B cell (primary cell): ENCODE results near the gene PIK3R2. TPM values are rescaled to one million over a fixed set of nuclear protein-coding genes. Genes with fewer than 3 reads are reported as not detected.

ENCODE experiments used
- ATAC-seq: fragments of 200-7000 bp; cut with Tn5 transposase; one replicate; pipeline ENCODE4 v1.10.0; 2021; ENCODE audit warnings: low read depth, mild to moderate bottlenecking, moderate number of reproducible peaks, moderate library complexity
- CTCF ChIA-PET: fragments of 350-600 bp; sonication (Branson Sonifier 250); formaldehyde crosslinking; loops from one replicate; lab custom pipeline; 2021; ENCODE audit warnings: antibody characterized with exemption, inconsistent platforms; lab: Charles Lee
- POLR2A ChIA-PET: fragments of 350-600 bp; sonication (Branson Sonifier 250); formaldehyde crosslinking; loops from one replicate; lab custom pipeline; 2021; ENCODE audit warnings: antibody characterized with exemption; lab: Charles Lee
- DNase-seq: peaks from one replicate; pipeline ENCODE4 v3.0.0; 2013
- H2AFZ ChIP-seq: 2 replicates; pipeline ENCODE4 v1.6.1; 2012; ENCODE audit warnings: mild to moderate bottlenecking, low read depth, low read length; ENCODE audit not compliant: insufficient read depth, poor library complexity, severe bottlenecking
- H3K27ac ChIP-seq, 2 donors: 1 replicate in 1 of 2; 2 replicates in 1 of 2; pipeline ENCODE4 v1.5.1; 2012 to 2013; ENCODE audit warnings: low read length in 2 of 2, mild to moderate bottlenecking in 2 of 2, moderate library complexity in 1 of 2
- H3K27me3 ChIP-seq, 4 experiments: fragments of 200-600 bp in 1 of 4; sonication (generic) in 1 of 4; replicated peaks in 1 of 4; 1 replicate in 2 of 4; 2 replicates in 2 of 4; pipeline versions ENCODE4 v1.6.1 to v1.7.0; 2013 to 2016; ENCODE audit warnings: low read length in 3 of 4, mild to moderate bottlenecking in 2 of 4, mixed read lengths in 1 of 4, moderate library complexity in 1 of 4; ENCODE audit not compliant: insufficient read depth in 4 of 4, control insufficient read depth in 3 of 4; ENCODE audit errors: control extremely low read depth in 1 of 4
- H3K36me3 ChIP-seq, 2 experiments: replicated peaks in 1 of 2; 1 replicate in 1 of 2; 2 replicates in 1 of 2; pipeline versions ENCODE4 v1.6.1 to v1.7.1; 2013; ENCODE audit warnings: low read length in 1 of 2; ENCODE audit not compliant: insufficient read depth in 2 of 2, control insufficient read depth in 1 of 2; ENCODE audit errors: control extremely low read depth in 1 of 2, extremely low read depth in 1 of 2
- H3K4me1 ChIP-seq, 2 donors: fragments of 200-600 bp in 1 of 2; sonication (generic) in 1 of 2; 1 replicate in 1 of 2; 2 replicates in 1 of 2; pipeline versions ENCODE4 v1.5.1 to v1.6.1; 2013 to 2017; ENCODE audit warnings: low read length in 2 of 2; ENCODE audit not compliant: control insufficient read depth in 2 of 2, insufficient read depth in 2 of 2
- H3K4me2 ChIP-seq: replicated peaks from 2 replicates; pipeline ENCODE3; 2012; ENCODE audit warnings: mild to moderate bottlenecking, low read depth, low read length; ENCODE audit not compliant: poor library complexity, severe bottlenecking
- H3K4me3 ChIP-seq, 5 experiments: fragments of 200-600 bp in 1 of 5; sonication (generic) in 1 of 5; 1 replicate in 3 of 5; 2 replicates in 2 of 5; pipeline versions ENCODE4 v1.5.1 to v1.7.0; 2011 to 2016; ENCODE audit warnings: low read length in 4 of 5, mild to moderate bottlenecking in 4 of 5, low read depth in 2 of 5, control low read depth in 1 of 5, moderate library complexity in 1 of 5; ENCODE audit not compliant: insufficient read depth in 1 of 5; ENCODE audit errors: control extremely low read depth in 1 of 5, extremely low read depth in 1 of 5
- H3K79me2 ChIP-seq: fragments of 200-600 bp; sonication (generic); one replicate; pipeline ENCODE4 v1.6.0; 2016; ENCODE audit warnings: low read length; ENCODE audit not compliant: control insufficient read depth, insufficient read depth
- H3K9ac ChIP-seq: fragments of 200-600 bp; sonication (generic); 2 replicates; pipeline ENCODE4 v1.6.1; 2017; ENCODE audit warnings: mild to moderate bottlenecking, low read length, moderate library complexity
- H3K9me3 ChIP-seq, 3 donors: one replicate each; pipeline versions ENCODE4 v1.6.1 to v1.7.1; 2013; ENCODE audit warnings: low read length in 2 of 3; ENCODE audit not compliant: control insufficient read depth in 2 of 3, insufficient read depth in 1 of 3; ENCODE audit errors: control extremely low read depth in 1 of 3
- H4K20me1 ChIP-seq: 2 replicates; pipeline ENCODE4 v1.6.0; 2012; ENCODE audit warnings: mild to moderate bottlenecking, low read length; ENCODE audit not compliant: insufficient read depth, control insufficient read depth, poor library complexity, severe bottlenecking
- H3K27ac Mint-ChIP-seq: one replicate; pipeline ENCODE4 v1.8.0; 2021; ENCODE audit warnings: mixed read lengths
- H3K27me3 Mint-ChIP-seq: one replicate; pipeline ENCODE4 v1.8.0; 2021; ENCODE audit warnings: mixed read lengths
- H3K4me1 Mint-ChIP-seq: one replicate; pipeline ENCODE4 v1.8.0; 2021; ENCODE audit warnings: mixed read lengths
- H3K4me3 Mint-ChIP-seq: one replicate; pipeline ENCODE4 v1.8.0; 2021; ENCODE audit warnings: mixed read lengths
- H3K9me3 Mint-ChIP-seq: one replicate; pipeline ENCODE4 v1.8.0; 2022; ENCODE audit warnings: mixed read lengths; ENCODE audit not compliant: insufficient read depth
- CTCF ChIP-seq: fragments of 200-600 bp; IDR thresholded peaks from one replicate; pipeline ENCODE4 v1.8.0; 2022; ENCODE audit warnings: antibody characterized with exemption, mild to moderate bottlenecking
- EZH2 ChIP-seq: IDR thresholded peaks from 2 replicates; pipeline ENCODE4 v1.6.1; 2012; ENCODE audit warnings: borderline replicate concordance, low read depth, mild to moderate bottlenecking, moderate library complexity, low read length; ENCODE audit not compliant: insufficient read depth, poor library complexity, severe bottlenecking
- WGBS: methylation state at CpG from one replicate; pipeline ENCODE4 v1.1.5; 2013; ENCODE audit warnings: missing lambda C conversion rate; ENCODE audit not compliant: insufficient coverage; 5-methylcytosine and 5-hydroxymethylcytosine counted together
- intact Hi-C: fragments of 100-400 bp; cut with micrococcal nuclease; formaldehyde crosslinking; loops from one replicate; pipeline ENCODE4 v1.10.0; 2022
- polyA plus RNA-seq: library from polyadenylated mRNA; depleted of rRNA; stranded (reverse); fragments of >200 nt; gene quantifications from 2 replicates; pipeline ENCODE4 v1.2.3, GENCODE V29; 2012
- total RNA-seq, 2 donors: library from RNA; stranded (reverse); fragments of 120-200 nt in 1 of 2; gene quantifications; 1 replicate in 1 of 2; 2 replicates in 1 of 2; pipeline versions ENCODE4 v1.2.3 to v1.2.4, GENCODE V29; 2013 to 2022

Gene PIK3R2
- total and polyA plus RNA-seq, 2 donors (not counting 1 experiment from before 2014, with no cell fraction given), result 8.5 to 15.8 TPM

- ChIA-PET CTCF (interaction anchor here (0.6 to 6.4 kb wide), 16 partner anchors 9 to 256 kb away, joined by 3 to 105 read pairs (median 6); partner anchors contain the start of genes ARRDC2, JUND, PIK3R2 and RAB3A), POLR2A (interaction anchor here (0.5 to 5.7 kb wide), 15 partner anchors 10 to 328 kb away, joined by 3 to 64 read pairs (median 6); partner anchors contain the start of genes ELL, IFI30, JUND and PIK3R2)
- Mint-ChIP-seq H3K27me3 (no peaks in the 10 kb centered on the region), H3K9me3 (no peaks in the 10 kb centered on the region), H3K4me1 (peaks cover 37% of the 10 kb centered on the region), H3K27ac (peak overlapping the region; percentile 97), H3K4me3 (peak overlapping the region; percentile 93)
- Histone ChIP-seq H4K20me1 (no peaks in the 10 kb centered on the region), H3K27ac (peak overlapping the region; percentile 65 to 79), H3K27me3 (no peaks in the 10 kb centered on the region), H3K4me1 (peaks cover 25 to 33% of the 10 kb centered on the region in 2 donors), H3K9me3 (no peaks in the 10 kb centered on the region), H2AFZ (peak overlapping the region; percentile 71), H3K36me3 (peaks cover 0 to 20% of the 10 kb centered on the region in 2 experiments), H3K9ac (peak overlapping the region; percentile 84), H3K79me2 (peaks cover 14% of the 10 kb centered on the region), H3K4me3 (peak overlapping the region; percentile 66 to 92 (median 82)), H3K4me2 (peak overlapping the region; percentile 99)
- DNase-seq (peak; percentile 43), ATAC-seq (no peak)
- intact Hi-C loops, result loop anchor here (5.0 to 10.0 kb wide), 4 partner anchors 96 to 944 kb away; partner anchors contain the start of genes ELL, FCHO1, MAST3 and TMEM161A
- 4% methylated on average over 44 of the region's 46 CpGs for WGBS
- TF ChIP-seq EZH2 (no peak), CTCF (no peak)
These were observed 40.6 kb downstream of the PIK3R2 start for GRCh38 chr19:18193388-18194180.
